Heart left ventricle (tissue), 16 donors: ENCODE results near the gene KDM6B. TPM values are rescaled to one million over a fixed set of nuclear protein-coding genes. Genes with fewer than 3 reads are reported as not detected.

ENCODE experiments used
- ATAC-seq, 4 donors: fragments of 200-7000 bp; cut with Tn5 transposase; one replicate each; pipeline ENCODE4 v1.9.1; 2020 to 2022; ENCODE audit warnings: moderate library complexity in 4 of 4, mild to moderate bottlenecking in 3 of 4, moderate number of reproducible peaks in 1 of 4
- DNase-seq, 5 donors: peaks; one replicate each; pipeline ENCODE4 v3.0.0-alpha.2; 2020
- H3K27ac ChIP-seq, 12 donors: fragments of 200-600 bp; sonication (generic) in 4 of 12; one replicate each; pipeline versions ENCODE4 v1.5.0 to v1.8.0; 2016 to 2022; ENCODE audit warnings: mild to moderate bottlenecking in 2 of 12
- H3K27me3 ChIP-seq, 9 donors: fragments of 200-600 bp; sonication (generic) in 2 of 9; one replicate each; pipeline versions ENCODE4 v1.5.1 to v1.8.0; 2016 to 2022; ENCODE audit warnings: mild to moderate bottlenecking in 3 of 9
- H3K36me3 ChIP-seq, 9 donors: fragments of 200-600 bp; sonication (generic) in 2 of 9; one replicate each; pipeline versions ENCODE4 v1.5.0 to v1.8.0; 2018 to 2022; ENCODE audit warnings: mild to moderate bottlenecking in 2 of 9
- H3K4me1 ChIP-seq, 12 donors: fragments of 200-600 bp; sonication (generic) in 4 of 12; one replicate each; pipeline versions ENCODE4 v1.5.0 to v1.8.0; 2016 to 2022; ENCODE audit warnings: mild to moderate bottlenecking in 3 of 12
- H3K4me3 ChIP-seq, 12 donors: fragments of 200-600 bp; sonication (generic) in 4 of 12; one replicate each; pipeline versions ENCODE4 v1.5.0 to v1.8.0; 2017 to 2022; ENCODE audit warnings: mild to moderate bottlenecking in 9 of 12, moderate library complexity in 4 of 12
- H3K9me3 ChIP-seq, 12 donors: fragments of 200-600 bp; sonication (generic) in 4 of 12; one replicate each; pipeline versions ENCODE4 v1.5.0 to v1.8.0; 2016 to 2022; ENCODE audit warnings: mild to moderate bottlenecking in 1 of 12
- CTCF ChIP-seq, 12 donors: fragments of 200-600 bp; sonication (generic) in 4 of 12; IDR thresholded peaks; one replicate each; pipeline versions ENCODE4 v1.5.0 to v1.8.0; 2018 to 2022; ENCODE audit warnings: antibody characterized with exemption in 12 of 12, mild to moderate bottlenecking in 5 of 12
- POLR2A ChIP-seq, 2 donors: fragments of 450-650 bp; IDR thresholded peaks; one replicate each; pipeline ENCODE4 v1.6.1; 2017; ENCODE audit warnings: antibody characterized with exemption in 2 of 2, mild to moderate bottlenecking in 2 of 2, moderate library complexity in 2 of 2
- WGBS, 4 donors: extraction: QIAGEN DNeasy Blood & Tissue Kit in 2 of 4; methylation state at CpG; one replicate each; pipeline versions ENCODE4 v1.1.5 to v1.1.7; 2013 to 2018; 5-methylcytosine and 5-hydroxymethylcytosine counted together
- intact Hi-C, 10 donors: fragments of 100-400 bp; cut with DNase I; formaldehyde crosslinking; loops; one replicate each; pipeline versions ENCODE4 v1.11.1 to v1.14.2; 2022
- polyA plus RNA-seq, 2 donors: library from polyadenylated mRNA; stranded (reverse); fragments of 200-250 nt; gene quantifications; one replicate each; pipeline ENCODE4 v1.2.3, GENCODE V29; 2013
- total RNA-seq, 9 donors: library from RNA; depleted of rRNA in 2 of 9; stranded (reverse); fragments of >200 nt in 2 of 9; fragmentation: NEBNext Ultra II Directional in 3 of 9; extraction: Animal tissue kit (Norgen Biotek cat#: 25700) in 3 of 9; gene quantifications; one replicate each; pipeline versions ENCODE4 v1.1.0 to v1.2.4, GENCODE V29; 2016 to 2023
- donor health status: ischemic (EF 13 %, LVEDD 7.1; RV severe dilation, severe dysfunction).
- donor health status: healthy with polysubstance abuse.
- donor health status: DM: no; HTN: yes; CAD: no.
- donor health status: DM: no; HTN: no; CAD: no.
- donor health status: ischemic (EF 25% LVEDD 6.9; RV normal size, moderate dysfunction).
- donor health status: ischemic (EF 25% LVEDD 5.7; RV mildly dilated, moderate dysfunction).
- donor health status: healthy.
- donor health status: DM: yes; HTN: yes; CAD: no.
- donor health status: ischemic (EF 35%, LVEDD 5.7; RV mildly dilated, moderate dysfunction).
- donor health status: nonischemic (EF 11% LVEDD 7.7; RV severe dilation, severe dysfunction).
- donor health status: DM: yes; HTN: yes; CAD: no.
- donor health status: PGD.
- donor health status: ischemic (EF 29% LVEDD 5.4; RV normal size, mild dysfunction).
- donor health status: nonischemic (EF 23%, LVEDD 6.1; RV moderate dilation, normal function).

Gene KDM6B
- total and polyA plus RNA-seq, 11 donors, result 7.4 to 29.3 (median 20.6) TPM

- DNase-seq (no peak), ATAC-seq (no peak)
- Histone ChIP-seq H3K4me1 (peaks cover 0 to 48% (median 33%) of the 10 kb centered on the region in 12 donors), H3K4me3 (peak overlapping the region in 9 of 12 donors; percentile 18 to 85 (median 68)), H3K27ac (peak overlapping the region in 11 of 12 donors; percentile 68 to 95 (median 91)), H3K27me3 (no peaks in the 10 kb centered on the region), H3K36me3 (peaks cover 3 to 58% (median 51%) of the 10 kb centered on the region in 9 donors), H3K9me3 (no peaks in the 10 kb centered on the region)
- 60 to 75% (median 68%) methylated on average over 21 of the region's 21 CpGs for WGBS, 4 donors
- intact Hi-C loops, result loop anchor here (2.0 to 10.0 kb wide), 5 partner anchors 31 to 301 kb away; partner anchors contain the start of gene PER1 (in 1 of the 10)
- TF ChIP-seq CTCF (IDR thresholded peaks at IDR 0.05) (no peak), POLR2A (IDR thresholded peaks at IDR 0.05) (no peak)
These were observed 19.6 kb downstream of the KDM6B start for GRCh38 chr17:7853691-7854038.

- H3K27me3 ChIP-seq, result no peaks in the 10 kb centered on the region
- H3K4me1 ChIP-seq, result peaks cover 0 to 53% (median 37%) of the 10 kb centered on the region in 12 donors
- DNase-seq, result no peak
- intact Hi-C loops, result loop anchor here in 9 of 10 donors (5.0 to 10.0 kb wide), 4 partner anchors 37 to 301 kb away; partner anchors contain the start of gene PER1 (in 1 of the 9)
- 54 to 65% (median 62%) methylated on average over 31 of the region's 31 CpGs for WGBS, 4 donors
- peaks cover 3 to 52% (median 48%) of the 10 kb centered on the region in 9 donors for H3K36me3 ChIP-seq
- H3K9me3 ChIP-seq, result no peaks in the 10 kb centered on the region
- peak overlapping the region in 11 of 12 donors; percentile 49 to 85 (median 68) for H3K4me3 ChIP-seq
- peak overlapping the region; percentile 68 to 97 (median 92) for H3K27ac ChIP-seq
- no peak for TF ChIP-seq CTCF (IDR thresholded peaks at IDR 0.05)
- no peak for TF ChIP-seq POLR2A (IDR thresholded peaks at IDR 0.05)
- ATAC-seq, result no peak
These were observed 20.2 kb downstream of the KDM6B start for GRCh38 chr17:7854078-7854777.

- Histone ChIP-seq H3K4me3 (peak within 1 kb of the TSS; percentile 33 to 85 (median 68)), H3K9me3 (no peaks in the 10 kb centered on the region), H3K36me3 (peaks cover 3 to 50% (median 44%) of the 10 kb centered on the region in 9 donors), H3K4me1 (peaks cover 0 to 53% (median 38%) of the 10 kb centered on the region in 12 donors), H3K27me3 (no peaks in the 10 kb centered on the region), H3K27ac (peak within 1 kb of the TSS; percentile 74 to 97 (median 92))
- DNase-seq (peak in 3 of 5 donors; percentile 60 to 68 (median 67)), ATAC-seq (no peak)
- 39 to 45% (median 41%) methylated on average over 35 to 57 of the region's 57 CpGs for WGBS, 4 donors
- intact Hi-C loops, result loop anchor here in 9 of 10 donors (5.0 to 10.0 kb wide), 7 partner anchors 33 to 300 kb away; partner anchors contain the start of genes KCNAB3 (in 1 of the 9), PER1 (in 1 of the 9), TP53 (in 1 of the 9) and WRAP53 (in 1 of the 9)
- TF ChIP-seq POLR2A (IDR thresholded peaks at IDR 0.05), result peak in 1 of 2 donors; percentile 51
- no peak for TF ChIP-seq CTCF (IDR thresholded peaks at IDR 0.05)
These were observed 21.0 kb downstream of the KDM6B start, which contains the start of gene TMEM88 for GRCh38 chr17:7854851-7855659. TMEM88 (plus strand) TSS chr17:7855066; CDS start chr17:7855075, 9 bp downstream.
